GM19328 (cell line): Measurements from ENCODE around the gene IKBKG.
"Not testable (repeated sequence)": the region's sequence is repeated elsewhere in the genome, so short reads cannot be mapped to it uniquely, and the experiment has no call there.

Experiments used
- ATAC-seq: cut with Tn5 transposase; IDR thresholded peaks from one replicate; pipeline ENCODE4 v1.9.1; 2021; ENCODE audit warnings: mild to moderate bottlenecking, moderate library complexity; ENCODE audit not compliant: unreplicated experiment

Gene IKBKG

GRCh38 chrX:154602766-154603437, 55.5 kb downstream of the IKBKG start:
- ATAC-seq: no peak

GRCh38 chrX:154603438-154604430, 56.3 kb downstream of the IKBKG start:
- ATAC-seq: no peak

DNA sequence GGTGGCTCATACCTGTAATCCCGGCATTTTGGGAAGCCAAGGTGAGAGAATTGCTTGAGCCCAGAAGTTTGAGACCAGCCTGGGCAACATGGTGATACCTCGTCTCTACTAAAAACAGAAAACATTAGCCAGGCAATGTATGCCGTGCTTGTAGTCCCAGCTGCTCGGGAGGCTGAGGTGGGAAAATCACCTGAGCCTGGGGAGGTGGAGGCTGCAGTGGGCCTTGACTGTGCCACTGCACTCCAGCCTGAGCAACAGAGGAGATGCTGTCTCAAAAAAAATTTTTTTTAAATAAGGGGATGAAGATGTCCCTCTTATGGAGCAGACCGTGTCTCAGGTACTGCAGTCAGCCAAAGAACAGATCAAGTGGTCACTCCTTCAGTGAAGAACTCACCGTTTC, 58.1 kb downstream of the IKBKG start:
- no peak for ATAC-seq

DNA sequence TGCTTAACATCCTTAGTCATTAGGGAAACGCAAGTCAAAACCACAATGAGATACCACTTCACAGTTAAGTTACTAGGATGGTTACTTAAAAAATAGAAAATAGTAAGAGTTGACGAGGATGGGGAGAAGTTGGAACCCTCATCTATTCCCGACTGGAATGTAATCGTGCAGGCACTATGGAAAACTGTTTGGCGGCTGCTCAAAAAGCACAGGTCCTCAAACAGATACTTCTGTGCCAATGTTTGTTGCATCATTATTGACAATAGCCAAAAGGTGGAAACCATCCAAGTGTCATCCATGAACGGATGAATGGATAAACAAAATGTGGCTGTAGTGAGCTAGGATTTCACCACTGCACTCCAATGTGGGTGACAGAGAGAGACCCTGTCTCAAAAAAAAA, 60.0 kb downstream of the IKBKG start:
- no peak for ATAC-seq

GRCh38 chrX:154607976-154608375, 60.6 kb downstream of the IKBKG start:
- ATAC-seq: not testable (repeated sequence)

DNA sequence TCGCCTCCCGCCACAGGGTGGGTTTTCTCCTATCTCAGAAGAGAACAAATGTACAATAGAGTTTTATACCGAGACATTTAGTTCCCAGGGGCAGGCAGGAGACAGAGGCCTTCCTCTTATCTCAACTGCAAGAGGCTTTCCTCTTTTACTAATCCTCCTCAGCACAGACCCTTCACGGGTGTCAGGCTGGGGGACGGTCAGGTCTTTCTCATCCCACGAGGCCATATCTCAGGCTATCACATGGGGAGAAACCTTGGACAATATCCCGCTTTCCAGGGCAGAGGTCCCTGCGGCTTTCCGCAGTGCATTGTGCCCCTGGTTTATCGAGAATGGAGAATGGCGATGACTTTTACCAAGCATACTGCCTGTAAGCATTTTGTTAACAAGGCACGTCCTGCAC, 61.4 kb downstream of the IKBKG start:
- ATAC-seq: not testable (repeated sequence)

DNA sequence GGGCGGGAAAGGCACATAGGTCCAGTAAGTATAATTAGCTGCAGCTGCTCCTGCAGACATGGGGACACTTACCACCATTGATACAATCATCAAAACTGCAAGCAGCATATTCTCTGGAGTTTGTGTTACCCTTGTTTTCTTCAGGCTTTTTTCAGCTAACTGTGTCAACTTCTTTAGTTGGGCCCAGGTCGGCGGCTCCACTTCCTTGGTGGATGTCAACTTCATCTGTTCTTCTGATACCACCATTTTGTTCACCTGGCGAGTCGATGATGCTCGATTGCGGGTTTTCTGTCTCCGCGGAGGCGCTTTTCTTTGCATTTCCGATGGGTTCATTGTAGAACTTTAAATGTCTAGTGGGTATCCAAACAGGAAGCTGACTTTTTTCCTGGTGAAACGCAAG, 63.7 kb downstream of the IKBKG start:
- not testable (repeated sequence) for ATAC-seq

GRCh38 chrX:154613586-154613985, 66.2 kb downstream of the IKBKG start:
- not testable (repeated sequence) for ATAC-seq
